Non-pigmented ciliary epithelial cell (primary cell): ENCODE data around the gene LHFPL3.
"Not testable (repeated sequence)": the region's sequence is repeated elsewhere in the genome, so short reads cannot be mapped to it uniquely, and the experiment has no call there.

Source experiments
- DNase-seq: peaks from one replicate; pipeline ENCODE4 v3.0.0-alpha.2; 2010; ENCODE audit warnings: low read depth

LHFPL3 gene

DNA sequence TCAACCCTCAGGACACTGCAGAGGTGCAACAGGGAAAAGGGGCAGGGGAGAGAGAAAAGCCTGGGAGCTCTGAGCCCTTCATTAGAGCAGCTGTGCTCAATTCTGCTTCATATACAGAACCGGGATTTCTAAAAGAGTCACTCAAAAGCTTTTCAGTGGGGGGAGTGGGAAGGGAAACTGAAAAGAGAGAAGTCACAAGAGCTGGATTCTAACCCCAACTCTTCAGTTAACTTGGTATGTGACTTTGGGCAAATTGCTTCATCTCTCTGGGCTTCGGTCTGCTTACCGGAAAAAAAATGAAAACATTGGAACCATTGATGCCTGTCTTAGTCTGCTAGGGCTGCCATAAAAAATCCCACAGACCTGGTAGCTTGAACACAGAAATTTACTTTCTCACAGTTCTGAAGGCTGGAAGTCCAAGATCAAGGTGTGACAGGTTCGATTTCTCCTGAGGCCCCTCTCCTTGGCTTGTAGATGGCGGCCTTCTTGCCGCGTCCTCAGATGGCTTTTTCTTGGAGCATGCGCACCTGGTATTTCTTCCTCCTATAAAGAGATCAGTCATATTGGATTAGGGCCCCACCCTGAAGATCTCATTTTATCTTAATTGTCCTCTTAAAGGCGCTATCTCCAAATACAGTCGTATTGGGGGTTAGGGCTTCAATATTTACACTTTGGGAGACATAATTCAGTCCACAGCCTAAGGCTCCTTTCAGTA is 567.3 kb downstream of the LHFPL3 start:
- no peak for DNase-seq

- no peak for DNase-seq
Measured at GRCh38 chr7:104898434-104898833, 570.0 kb downstream of the LHFPL3 start.

- no peak for DNase-seq
Measured at GRCh38 chr7:104900525-104901239, 572.3 kb downstream of the LHFPL3 start.

DNA sequence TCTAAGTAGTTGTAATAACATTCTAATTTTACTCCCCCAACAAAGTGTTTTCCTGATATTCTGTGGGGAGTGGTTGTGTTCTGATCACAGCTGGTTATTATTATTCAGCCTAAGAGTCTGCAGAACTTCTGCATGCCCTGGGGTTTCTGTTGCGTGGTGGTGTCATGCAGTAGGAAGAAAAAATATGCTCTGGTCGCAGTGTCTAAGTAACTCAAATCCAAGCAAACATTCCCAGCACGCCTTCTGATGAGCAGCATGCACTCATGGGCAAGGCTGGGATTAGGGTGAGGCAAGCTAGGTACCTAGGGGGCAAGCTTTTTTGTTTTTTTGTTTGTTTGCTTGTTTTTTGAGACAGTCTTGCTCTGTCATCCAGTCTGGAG is 572.8 kb downstream of the LHFPL3 start:
- DNase-seq: no peak

- DNase-seq: no peak
Measured at GRCh38 chr7:104902183-104902582, 573.8 kb downstream of the LHFPL3 start.

- DNase-seq: no peak
Measured at GRCh38 chr7:104903044-104903443, 574.6 kb downstream of the LHFPL3 start.

GRCh38 chr7:104903846-104904245 is 575.4 kb downstream of the LHFPL3 start:
- no peak for DNase-seq

GRCh38 chr7:104906032-104906431 is 577.6 kb downstream of the LHFPL3 start:
- no peak for DNase-seq

- DNase-seq: no peak
Measured at GRCh38 chr7:104906556-104906955, 578.2 kb downstream of the LHFPL3 start.

DNA sequence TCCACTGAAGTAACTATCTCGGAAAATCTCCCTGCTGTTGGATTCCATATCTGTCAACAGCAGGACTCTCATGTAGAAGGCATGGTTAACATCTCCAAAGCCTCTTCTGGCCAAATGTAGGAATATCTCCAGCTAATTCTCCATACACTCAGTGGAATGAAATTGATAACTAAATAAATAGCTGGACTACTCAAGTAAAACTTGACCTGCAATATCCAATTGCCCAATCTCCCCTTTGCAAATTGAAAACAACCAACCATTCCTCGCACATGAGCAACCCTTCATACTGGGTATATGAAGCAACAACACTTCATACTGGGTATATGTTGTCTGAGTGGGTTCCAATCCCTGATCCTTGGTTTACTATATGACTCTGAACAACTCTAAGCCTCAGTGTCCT is 580.2 kb downstream of the LHFPL3 start:
- no peak for DNase-seq

DNA sequence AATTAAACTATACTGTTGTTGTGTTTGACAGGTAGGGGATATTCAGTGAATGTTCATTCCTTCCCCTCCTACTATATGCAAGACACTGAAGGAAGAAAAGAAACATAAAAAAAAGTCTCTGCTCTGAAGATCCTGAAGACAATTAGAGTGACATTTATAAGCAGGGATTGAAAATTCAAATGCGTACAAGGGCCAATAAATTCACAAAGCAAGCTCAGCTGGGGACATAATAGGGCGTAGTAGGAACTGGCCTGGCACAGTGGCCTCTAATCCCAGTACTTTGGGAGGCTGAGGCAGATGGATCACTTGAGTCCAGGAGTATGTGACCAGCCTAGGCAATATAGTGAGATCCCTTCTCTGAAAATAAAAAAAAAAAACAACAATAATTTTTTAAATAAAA is 580.7 kb downstream of the LHFPL3 start:
- DNase-seq: no peak

DNA sequence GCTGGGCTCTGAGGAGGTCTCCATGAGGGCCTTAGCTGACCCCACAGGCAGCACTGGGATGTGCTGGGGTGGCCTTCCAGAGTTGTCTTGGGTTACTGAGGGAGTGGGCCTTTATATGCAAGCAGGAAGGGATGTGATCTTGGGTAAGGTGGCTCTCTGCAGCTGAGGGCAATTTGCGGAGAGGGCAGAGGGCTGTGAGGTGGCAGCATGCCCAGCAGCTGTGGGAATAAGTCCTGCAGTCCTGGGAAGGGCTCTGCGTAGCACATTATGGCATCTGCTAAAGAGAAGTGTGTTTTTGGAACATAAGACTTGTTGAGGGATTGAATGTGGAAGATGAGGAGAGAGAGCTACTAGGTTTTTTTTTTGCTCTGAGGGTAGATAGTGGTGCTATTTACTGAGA is 586.0 kb downstream of the LHFPL3 start:
- DNase-seq: no peak

DNA sequence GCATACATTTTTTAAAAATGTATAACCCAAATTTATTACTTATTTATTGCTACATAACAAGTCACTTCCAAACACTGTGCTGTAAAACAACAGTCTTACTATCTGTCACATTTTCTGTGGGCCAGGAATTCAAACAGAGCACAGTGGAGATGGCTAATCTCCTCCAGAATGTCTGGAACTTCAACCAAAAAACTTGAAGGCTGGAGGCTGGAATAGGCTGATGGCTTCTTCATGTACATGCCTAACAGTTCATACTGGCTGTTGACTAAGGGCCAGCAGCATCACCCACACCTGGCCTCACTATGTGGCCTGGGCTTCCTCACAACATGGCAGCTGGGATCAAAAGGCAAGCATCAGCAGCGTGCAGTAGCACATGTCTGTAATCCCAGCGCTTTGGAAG is 593.2 kb downstream of the LHFPL3 start:
- DNase-seq: no peak

- DNase-seq: no peak
Measured at GRCh38 chr7:104922182-104923009, 594.0 kb downstream of the LHFPL3 start.

GRCh38 chr7:104923010-104923421 is 594.6 kb downstream of the LHFPL3 start:
- peak; percentile 59 for DNase-seq

DNA sequence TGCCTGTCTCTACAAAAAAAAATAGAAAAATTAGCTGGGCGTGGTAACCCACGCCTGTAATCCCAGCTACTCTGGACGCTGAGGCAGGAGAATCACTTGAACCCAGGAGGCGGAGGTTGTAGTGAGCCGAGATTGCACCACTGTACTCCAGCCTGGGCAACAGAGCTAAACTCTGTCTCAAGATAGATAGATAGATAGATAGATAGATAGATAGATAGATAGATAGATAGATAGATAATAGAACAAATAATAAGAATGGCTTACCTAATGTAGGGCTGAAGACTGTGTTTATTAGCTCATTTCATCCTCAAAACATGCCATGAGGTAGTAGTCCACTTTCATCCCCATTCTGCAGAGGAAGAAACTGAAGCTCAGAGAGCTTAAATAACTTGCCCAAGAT is 597.8 kb downstream of the LHFPL3 start:
- DNase-seq: not testable (repeated sequence)

DNA sequence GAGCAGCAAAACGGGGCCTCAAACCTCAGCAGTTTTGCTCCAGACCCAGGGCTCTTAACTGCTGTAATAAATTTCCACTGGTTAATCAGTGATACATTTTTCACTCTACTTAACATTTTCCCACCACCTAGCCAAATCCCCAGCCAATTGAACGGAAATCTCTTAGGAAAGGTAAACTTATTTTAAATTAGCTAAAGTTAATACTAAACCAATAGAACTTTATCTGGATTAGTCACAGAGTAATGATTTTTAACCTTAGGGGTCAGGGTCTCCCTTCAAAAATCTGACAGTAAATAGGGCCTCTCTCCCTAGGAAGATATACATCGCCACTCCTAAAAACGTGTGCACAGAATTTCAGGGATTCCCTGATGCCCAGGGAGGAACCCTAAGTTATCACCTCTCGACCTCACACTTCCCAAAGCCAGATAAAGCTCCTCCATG is 598.2 kb downstream of the LHFPL3 start:
- no peak for DNase-seq

- no peak for DNase-seq
Measured at GRCh38 chr7:104927055-104927454, 598.7 kb downstream of the LHFPL3 start.

DNA sequence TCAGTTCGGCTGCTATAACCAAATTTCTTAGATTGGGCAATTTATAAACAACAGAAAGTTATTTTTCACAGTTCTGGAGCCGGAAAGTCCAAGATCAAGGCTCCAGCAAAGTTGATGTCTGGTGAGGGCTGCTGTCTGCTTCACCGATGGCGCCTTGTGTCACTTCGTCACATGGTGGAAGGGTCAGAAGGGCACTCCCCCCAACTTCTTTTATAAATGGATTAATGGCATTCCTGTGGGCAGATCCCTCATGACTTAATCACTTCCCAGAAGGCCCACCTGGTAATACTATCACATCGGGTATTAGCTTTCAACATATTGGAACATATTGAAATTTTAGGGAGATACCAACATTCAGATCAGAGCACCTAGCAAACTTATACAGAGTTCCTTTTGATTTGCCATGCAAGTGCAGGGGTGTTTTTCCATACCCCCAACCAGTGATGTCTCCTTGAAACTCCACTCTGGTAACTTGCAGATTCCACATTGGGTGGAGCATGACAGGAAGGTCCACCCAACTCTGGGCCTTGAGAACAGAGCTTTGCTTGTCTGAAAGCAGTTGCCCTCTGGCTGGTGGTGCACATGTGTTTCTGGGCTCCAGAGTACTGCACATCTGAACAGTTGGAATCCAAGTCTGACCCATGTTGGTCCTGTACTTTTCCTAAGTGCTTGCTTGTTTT is 600.5 kb downstream of the LHFPL3 start:
- DNase-seq: no peak

DNA sequence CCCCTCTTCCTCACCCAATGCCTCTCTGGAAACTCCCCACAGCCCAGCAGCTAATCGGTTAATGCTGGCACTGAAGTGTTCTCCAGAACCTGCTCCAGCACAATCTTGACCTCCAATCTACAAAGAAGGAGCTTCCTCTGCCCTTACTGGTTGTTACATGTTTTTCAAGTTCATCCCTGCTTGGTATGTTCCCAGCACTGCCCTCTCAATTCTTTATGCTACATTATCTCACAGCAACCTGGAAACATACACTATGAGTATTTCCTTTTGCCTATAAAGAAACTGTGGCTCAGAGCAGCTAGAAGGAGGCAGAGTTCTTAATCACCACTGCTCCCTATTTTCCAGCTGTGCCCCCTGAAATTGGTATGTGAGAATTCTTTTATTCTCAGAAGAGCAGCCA is 601.5 kb downstream of the LHFPL3 start:
- no peak for DNase-seq

- DNase-seq: no peak
Measured at GRCh38 chr7:104931181-104931781, 602.9 kb downstream of the LHFPL3 start.

GRCh38 chr7:104933022-104933421 is 604.6 kb downstream of the LHFPL3 start:
- no peak for DNase-seq
